ENCODE data around the gene C1QTNF12.

- TF ChIP-seq CTCF (conservative IDR thresholded peaks at IDR 0.05; ENCODE audit: low read depth, low read length) (no peak), EZH2 (IDR thresholded peaks at IDR 0.05; ENCODE audit: borderline replicate concordance, low read depth, low read length, poor library complexity, severe bottlenecking) (no peak)
These were observed 11.3 kb downstream of the C1QTNF12 start for GRCh38 chr1:1235016-1235744.

All from A673 (cell line).